GM15510 (cell line): ENCODE results near the gene REG1B.

Experiments used
- POLR2A ChIP-seq: IDR thresholded peaks from 3 replicates; pipeline ENCODE4 v1.6.1; 2011; ENCODE audit warnings: borderline replicate concordance; ENCODE audit not compliant: insufficient read length; ENCODE audit errors: extremely low read depth

Gene REG1B, protein sequence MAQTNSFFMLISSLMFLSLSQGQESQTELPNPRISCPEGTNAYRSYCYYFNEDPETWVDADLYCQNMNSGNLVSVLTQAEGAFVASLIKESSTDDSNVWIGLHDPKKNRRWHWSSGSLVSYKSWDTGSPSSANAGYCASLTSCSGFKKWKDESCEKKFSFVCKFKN

DNA sequence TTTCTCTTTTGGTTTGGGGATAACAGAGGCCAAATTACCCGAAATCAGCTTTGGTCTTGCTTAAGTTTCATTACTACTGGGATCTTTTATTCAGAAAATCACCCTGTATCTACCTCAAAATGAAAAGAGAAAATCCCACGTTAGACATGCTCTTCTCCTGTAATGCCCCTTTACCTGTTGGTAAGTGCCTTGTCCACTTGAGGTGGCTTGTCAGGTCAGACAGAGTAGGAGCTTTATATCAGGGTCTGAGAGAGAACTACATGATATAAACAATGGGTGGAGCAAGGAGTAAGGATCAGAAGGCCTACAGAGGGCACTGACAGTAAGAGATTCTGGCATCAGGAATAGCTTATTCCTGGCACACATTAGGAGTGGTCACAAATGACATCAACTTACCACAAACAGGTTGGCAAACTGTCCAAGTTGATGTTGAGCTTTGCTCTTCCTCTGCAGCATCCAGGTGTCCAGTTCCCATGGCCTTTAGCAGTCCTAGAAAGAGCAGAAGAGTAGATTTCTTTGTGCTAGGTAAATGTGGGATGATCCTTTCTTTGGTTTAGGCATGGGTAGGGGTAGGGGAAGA, at the start of gene REG1B:
Gene REG1B, minus strand, starts transcription at position 209 of the 580 bp plus-strand sequence. CDS start 381 bp downstream, outside the sequence.
- no peak for TF ChIP-seq POLR2A

DNA sequence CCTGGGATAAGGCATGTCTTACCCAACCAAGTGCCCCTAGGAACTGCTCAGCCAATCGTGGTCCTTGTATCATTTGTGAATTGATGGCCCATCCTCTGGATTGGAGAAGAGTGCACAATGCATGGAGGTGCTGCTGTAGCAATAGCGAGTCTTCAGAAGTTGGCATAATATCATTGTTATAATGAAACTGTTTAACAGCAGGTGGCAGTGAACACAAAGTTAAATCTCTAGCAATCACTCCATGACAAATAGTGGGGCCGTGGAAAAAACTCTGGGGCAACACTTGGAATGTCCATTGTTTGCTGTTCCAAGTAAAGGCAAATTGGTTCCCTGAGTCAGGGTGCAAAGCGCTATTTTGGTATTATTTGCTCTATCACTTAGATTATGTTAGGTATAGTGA, 43.9 kb upstream of the REG1B start:
- TF ChIP-seq POLR2A, result no peak

DNA sequence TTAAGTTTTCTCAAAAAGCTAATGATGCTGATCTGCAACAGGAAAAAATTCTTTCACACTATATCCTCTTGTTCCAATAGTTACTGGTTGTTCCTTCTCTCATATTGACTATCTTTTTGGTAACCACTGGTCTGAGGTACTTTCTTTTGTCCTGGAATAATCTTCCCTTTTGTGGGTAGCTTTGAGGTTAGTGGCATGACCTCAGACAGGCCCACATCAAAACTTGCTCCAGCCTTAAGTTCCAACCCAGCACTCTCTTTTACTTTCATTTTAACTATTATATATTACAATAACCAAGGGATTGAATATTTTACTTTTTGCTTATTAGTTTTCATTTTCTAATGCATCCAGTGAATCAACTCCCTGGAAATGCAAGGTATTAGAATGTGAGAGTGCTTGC, 42.0 kb upstream of the REG1B start:
- no peak for TF ChIP-seq POLR2A

DNA sequence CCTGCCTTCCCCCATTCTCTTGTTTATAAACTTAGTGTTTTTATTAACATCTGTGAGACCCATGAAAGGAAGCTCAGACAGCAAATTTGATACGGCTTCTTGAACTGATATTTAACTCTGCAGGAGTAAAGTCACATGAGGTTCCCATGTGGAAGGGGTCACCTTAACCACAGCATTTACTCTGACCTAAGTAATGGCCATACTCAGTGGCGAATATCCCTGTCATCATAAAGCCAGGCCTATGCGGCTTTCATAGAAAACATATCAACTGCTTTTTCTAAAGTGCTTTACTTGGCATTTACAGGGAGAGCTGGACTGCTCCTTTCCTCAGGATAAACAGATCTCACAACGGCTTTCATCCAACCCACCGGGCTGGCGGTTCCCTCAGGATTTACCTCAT, 41.5 kb upstream of the REG1B start:
- no peak for TF ChIP-seq POLR2A

DNA sequence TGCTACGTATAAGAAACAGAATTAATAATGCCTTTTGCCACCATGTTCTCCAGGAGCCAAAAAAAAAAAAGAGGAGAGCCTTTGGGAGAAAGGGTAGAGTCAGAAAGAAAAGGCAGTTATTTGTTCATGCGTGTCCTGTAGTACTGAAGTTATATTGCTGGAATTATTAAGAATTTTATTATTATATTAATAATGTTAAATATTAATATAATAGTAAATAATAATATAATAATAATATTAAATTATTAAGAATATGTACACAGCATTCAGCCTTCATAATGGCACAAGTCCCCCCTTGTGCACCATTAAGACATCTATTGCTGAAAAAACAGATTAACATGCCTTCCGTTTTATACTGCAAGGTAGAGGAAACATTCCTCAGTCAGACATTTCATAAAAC, 40.6 kb upstream of the REG1B start:
- TF ChIP-seq POLR2A, result no peak

DNA sequence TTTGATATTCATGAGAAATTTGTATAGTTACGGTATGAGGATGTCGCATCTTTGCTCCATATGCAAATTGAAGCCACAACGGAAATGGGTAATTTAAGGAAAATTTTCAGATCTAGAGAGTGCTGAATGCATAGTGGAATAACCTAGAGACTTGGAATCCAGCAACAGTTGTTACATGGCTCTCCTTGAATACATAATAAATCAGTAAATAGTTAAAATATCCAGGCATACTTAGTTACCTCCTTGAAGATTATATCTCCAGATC, 37.9 kb upstream of the REG1B start:
- no peak for TF ChIP-seq POLR2A

DNA sequence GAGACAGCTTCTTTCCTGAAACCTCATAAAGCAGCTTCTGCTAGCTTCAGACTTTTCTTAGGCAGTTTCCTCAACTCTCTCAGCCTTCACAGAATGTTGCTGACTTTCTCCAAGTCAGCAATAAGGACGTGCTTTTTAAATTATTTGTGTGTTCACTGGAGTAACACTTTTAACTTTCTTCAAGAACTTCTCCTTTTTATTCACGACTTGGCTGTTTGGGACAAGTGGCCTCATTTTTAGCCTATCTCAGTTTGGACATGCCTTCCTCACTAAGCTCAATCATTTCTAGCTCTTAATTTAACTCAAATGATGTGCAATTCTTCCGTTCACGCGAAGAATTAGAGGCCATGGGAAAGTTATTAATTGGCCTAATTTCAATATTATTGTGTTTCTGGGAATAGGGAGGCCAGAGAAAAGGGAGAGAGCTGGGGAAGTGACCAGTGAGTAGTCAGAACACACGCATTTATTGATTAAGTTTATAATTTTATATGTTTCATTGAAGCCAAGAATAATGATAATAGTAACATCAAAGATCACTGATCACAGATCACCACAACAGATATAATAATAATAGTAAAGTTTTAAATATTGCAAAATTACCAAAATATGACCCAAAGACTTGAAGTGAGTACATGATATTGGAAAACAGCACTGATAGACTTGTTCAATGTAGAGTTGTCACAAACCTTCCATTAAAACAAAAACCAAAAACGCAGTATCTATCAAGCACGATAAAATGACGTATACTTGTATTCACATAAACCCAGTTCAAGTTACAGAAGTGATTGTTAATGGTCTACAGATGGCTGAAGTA, 37.3 kb upstream of the REG1B start:
- no peak for TF ChIP-seq POLR2A

DNA sequence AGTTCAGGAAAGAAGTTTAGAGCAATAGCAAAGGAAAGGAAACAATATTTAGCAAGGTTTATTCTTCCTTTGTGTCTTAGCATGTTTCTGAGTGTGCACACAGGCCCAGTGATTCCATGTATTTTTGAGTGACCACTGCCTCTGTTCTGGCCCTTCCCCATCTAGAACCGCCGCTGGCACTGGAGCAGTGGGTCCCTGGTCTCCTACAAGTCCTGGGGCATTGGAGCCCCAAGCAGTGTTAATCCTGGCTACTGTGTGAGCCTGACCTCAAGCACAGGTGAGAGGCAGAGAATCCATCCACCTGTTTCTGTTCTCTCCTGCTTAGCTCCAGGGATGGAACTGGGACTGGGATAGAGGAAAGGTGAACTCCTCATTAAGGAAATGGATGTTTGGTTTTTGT, 34.9 kb upstream of the REG1B start:
- no peak for TF ChIP-seq POLR2A

DNA sequence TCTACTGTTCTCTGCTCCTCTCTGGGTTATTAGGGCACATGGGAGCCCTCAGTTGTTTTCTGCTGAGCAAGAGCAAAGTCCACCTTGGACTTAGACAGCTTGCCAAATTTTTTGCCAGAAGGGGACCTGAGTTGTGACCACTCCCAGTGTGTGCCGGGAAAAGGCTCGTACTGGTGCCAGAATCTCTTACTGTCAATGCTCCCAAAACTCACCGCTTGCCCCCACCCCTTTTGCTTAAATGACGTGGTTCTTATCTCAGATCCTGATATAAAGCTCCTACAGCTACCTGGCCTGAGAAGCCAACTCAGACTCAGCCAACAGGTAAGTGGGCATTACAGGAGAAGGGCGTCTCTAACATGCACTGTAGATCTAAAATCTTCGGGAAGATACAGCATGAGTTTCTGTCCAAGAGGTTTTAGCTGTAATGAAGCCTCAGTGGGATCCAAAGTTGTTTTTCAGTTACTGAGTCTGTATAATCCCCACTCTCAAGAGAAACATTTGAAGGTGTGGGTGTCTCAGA, 32.5 kb upstream of the REG1B start, which contains the start of gene REG1A:
Gene REG1A, plus strand, starts transcription at position 295 of the 520 bp plus-strand sequence. CDS start 374 bp downstream, outside the sequence.
- no peak for TF ChIP-seq POLR2A

DNA sequence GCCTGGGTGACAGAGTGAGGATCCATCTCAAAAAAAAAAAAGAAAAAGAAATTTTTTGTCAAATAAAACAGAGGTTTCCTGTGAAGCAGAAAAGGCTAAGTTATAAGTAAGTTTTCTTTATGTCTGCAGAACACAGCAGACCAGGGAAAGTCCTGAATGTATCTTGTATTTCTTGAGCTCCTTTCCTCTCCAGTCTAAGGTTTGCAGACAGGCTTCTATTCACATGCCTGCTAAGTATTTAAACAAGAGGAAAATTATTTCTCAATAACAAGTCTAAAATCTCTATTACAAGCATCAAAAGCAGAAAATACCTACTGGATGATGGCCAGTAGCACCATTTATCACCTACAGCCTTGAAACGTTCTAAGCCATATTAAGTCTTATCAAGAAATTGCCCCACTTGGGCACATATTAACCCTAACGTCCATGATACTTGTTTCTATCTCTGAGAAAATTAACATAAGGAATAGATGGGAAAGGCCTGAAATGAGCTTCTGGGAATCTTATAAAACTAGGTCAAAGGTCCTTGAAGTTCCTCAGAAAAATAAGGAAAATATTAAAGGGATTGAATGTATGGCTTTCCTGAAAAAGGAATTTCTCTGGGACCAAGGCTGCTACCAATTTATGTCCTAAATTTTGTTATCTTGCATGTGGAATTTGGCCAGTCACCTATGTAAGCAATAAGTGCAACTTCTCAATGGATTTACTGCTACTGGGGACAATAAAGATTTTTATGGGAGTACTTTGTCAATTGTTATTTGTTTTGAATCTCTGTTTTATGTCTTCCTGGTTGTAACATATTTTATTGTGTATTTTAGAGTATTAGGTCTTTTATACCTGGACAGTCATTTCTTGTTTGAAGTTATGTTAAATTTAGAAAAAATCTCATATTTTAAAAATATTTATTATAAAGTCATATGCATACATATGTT, 29.5 kb upstream of the REG1B start:
- no peak for TF ChIP-seq POLR2A

DNA sequence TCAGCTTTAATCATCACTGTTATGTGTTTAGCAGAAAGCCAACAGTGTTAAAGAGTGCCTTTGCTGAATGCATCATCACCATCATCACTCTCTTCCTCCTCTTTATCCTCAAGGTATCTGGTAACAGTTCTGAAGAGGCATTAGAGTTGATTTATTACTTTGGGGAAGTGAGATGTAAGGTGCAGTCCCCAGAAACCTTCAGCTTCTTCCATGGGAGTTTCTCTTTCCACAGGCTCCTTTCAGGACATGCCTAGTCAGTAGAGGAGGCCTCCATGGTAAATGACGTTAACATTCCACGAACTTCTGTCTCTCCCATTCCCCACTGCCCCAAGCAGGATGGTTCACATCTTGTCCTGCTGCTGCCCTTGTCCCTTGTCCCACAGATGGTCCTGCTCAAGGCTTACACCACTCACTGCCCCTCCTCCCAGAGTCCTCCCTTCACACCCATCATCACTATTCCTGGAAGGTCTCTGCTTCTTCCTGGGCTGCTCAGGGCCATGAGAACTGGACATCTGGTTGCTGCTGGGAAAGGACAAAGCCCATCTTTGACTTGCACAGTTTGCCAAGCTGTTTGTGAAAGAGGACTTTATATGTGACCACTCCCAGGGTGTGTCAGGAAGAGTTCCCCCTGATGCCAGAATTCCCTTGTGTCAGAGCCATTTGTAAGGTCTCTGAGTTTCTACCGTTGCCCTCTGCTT, 27.2 kb upstream of the REG1B start:
- no peak for TF ChIP-seq POLR2A

DNA sequence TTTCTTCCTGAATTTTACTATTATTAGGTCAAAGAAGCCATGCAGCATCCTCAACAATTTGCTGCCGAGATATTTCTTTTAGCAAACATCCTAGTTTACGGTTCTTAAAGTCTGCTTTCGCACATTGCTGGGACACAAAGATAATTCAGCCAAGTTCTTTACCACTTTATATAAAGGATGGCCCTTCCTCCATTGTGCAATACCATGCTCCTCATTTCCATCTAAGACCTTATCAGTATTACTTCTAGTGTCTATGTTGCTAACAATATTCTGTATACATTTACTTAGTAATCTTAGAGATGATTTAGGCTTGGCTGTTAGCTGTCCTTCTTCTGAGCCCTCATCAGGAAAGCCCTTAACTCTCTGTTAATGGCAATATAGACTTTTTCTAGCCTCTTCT, 24.5 kb upstream of the REG1B start:
- no peak for TF ChIP-seq POLR2A

DNA sequence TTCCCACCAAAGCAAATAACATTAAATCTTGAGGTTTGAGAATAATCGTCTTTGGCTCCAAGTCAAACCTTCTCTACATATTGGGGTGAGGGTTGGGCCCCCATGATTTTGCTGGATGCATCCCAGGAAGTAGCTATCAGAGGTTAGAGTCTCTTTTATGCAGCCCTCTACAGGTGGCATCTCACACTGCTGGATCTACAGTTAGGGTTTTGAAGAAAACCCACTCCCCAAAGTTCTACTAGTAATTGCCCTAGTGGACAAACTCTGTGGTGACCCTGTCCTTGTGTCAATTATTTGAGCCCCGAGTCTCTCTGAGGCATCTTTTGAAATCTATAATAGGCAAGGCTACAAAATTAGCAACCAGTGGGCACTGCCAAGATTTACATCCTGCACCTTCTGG, 17.5 kb upstream of the REG1B start:
- TF ChIP-seq POLR2A, result no peak

DNA sequence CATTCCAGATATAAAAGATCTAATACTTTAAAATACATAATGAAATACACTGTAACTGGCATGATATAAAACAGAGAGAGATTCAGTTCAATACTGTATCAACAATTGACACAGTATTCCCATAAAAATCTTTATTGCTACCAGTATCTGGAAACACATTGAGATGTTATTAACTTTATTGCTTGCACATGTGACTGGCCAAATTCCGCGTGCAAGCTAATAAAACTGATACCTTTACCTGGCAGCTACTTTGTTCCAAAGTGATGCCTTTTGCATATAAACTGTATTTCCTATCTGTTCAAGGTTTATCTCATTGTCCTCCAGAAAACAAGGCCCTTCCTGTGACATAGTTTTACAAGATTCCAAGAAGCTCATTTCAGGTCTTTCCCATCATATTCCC, 15.4 kb upstream of the REG1B start:
- TF ChIP-seq POLR2A, result no peak
